Mesothelial cell of epicardium (in vitro differentiated cells): ENCODE data around the gene ANAPC5. TPM values are rescaled to one million over a fixed set of nuclear protein-coding genes. Genes with fewer than 3 reads are reported as not detected.
"Not testable (repeated sequence)": the region's sequence is repeated elsewhere in the genome, so short reads cannot be mapped to it uniquely, and the experiment has no call there.

Experiments
- DNase-seq, 2 experiments: peaks; one replicate each; pipeline ENCODE4 v3.0.0; 2021; ENCODE audit warnings: low spot score in 2 of 2; ENCODE audit not compliant: unreplicated experiment in 2 of 2
- H3K27ac Mint-ChIP-seq: 2 replicates; pipeline ENCODE4 v1.8.0; 2021; ENCODE audit warnings: mixed read lengths
- H3K27me3 Mint-ChIP-seq: 2 replicates; pipeline ENCODE4 v1.8.0; 2021; ENCODE audit warnings: low read depth, mixed read lengths
- H3K36me3 Mint-ChIP-seq: 2 replicates; pipeline ENCODE4 v1.8.0; 2021; ENCODE audit warnings: mixed read lengths
- H3K4me1 Mint-ChIP-seq: 2 replicates; pipeline ENCODE4 v1.8.0; 2021; ENCODE audit warnings: mixed read lengths
- H3K4me3 Mint-ChIP-seq: 2 replicates; pipeline ENCODE4 v1.8.0; 2021; ENCODE audit warnings: mild to moderate bottlenecking, moderate library complexity, mixed read lengths
- H3K9me3 Mint-ChIP-seq: 2 replicates; pipeline ENCODE4 v1.8.0; 2021; ENCODE audit warnings: mixed read lengths
- total RNA-seq: library from RNA; stranded (reverse); gene quantifications from 3 replicates; pipeline ENCODE4 v1.2.1, GENCODE V29; 2021
- TF ChIP-seq, protein P1 (sequence below): fragments of 200-600 bp; sonication (generic); IDR thresholded peaks from one replicate; pipeline ENCODE4 v1.5.0; 2021; ENCODE audit warnings: antibody characterized with exemption; ENCODE audit not compliant: unreplicated experiment

Gene ANAPC5
- total RNA-seq, 1 donor from 2014 or later = 117 TPM

DNA sequence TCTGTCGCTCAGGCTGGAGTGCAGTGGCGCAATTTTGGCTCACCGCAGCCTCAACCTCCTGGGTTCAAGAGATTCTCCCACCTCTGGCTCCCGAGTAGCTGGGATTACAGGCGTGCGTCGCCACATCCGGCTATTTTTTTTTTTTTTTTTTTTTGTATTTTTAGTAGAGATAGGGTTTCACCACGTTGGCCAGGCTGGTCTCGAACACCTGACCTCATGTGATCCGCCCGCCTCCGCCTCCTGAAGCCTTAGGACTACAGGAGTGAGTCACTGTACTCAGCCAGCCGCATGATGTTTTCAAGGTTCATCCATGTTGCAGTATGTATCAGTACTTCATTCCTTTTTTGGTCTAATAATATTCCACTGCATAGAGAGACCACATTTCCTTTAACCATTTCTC lies 45.3 kb upstream of the ANAPC5 start:
- Mint-ChIP-seq H3K9me3 (no peaks in the 10 kb centered on the region), H3K4me1 (peaks cover 31% of the 10 kb centered on the region), H3K4me3 (no peak overlapping the region), H3K27ac (no peak overlapping the region), H3K27me3 (no peaks in the 10 kb centered on the region), H3K36me3 (no peaks in the 10 kb centered on the region)
- DNase-seq = no peak
- TF ChIP-seq, protein P1, sequence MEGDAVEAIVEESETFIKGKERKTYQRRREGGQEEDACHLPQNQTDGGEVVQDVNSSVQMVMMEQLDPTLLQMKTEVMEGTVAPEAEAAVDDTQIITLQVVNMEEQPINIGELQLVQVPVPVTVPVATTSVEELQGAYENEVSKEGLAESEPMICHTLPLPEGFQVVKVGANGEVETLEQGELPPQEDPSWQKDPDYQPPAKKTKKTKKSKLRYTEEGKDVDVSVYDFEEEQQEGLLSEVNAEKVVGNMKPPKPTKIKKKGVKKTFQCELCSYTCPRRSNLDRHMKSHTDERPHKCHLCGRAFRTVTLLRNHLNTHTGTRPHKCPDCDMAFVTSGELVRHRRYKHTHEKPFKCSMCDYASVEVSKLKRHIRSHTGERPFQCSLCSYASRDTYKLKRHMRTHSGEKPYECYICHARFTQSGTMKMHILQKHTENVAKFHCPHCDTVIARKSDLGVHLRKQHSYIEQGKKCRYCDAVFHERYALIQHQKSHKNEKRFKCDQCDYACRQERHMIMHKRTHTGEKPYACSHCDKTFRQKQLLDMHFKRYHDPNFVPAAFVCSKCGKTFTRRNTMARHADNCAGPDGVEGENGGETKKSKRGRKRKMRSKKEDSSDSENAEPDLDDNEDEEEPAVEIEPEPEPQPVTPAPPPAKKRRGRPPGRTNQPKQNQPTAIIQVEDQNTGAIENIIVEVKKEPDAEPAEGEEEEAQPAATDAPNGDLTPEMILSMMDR = no peak

DNA sequence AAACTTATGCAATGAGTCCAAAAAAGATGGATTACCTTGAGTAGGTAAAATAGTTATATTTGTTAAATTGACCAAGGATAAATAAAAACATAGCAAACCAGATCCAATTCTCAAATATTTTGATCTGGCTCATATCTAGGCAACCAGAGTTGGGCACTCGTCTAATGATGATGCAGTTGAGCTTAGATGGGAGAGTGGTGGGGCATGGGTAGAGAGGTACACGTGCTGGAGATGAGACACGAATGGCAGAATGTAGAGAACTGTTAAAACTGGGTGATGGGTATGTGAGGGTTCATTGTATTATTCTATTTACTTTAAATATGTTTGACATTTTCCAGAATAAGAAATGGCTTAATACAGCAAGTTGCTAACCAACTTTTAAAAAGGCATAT lies 40.1 kb upstream of the ANAPC5 start:
- TF ChIP-seq, protein P1 = no peak

DNA sequence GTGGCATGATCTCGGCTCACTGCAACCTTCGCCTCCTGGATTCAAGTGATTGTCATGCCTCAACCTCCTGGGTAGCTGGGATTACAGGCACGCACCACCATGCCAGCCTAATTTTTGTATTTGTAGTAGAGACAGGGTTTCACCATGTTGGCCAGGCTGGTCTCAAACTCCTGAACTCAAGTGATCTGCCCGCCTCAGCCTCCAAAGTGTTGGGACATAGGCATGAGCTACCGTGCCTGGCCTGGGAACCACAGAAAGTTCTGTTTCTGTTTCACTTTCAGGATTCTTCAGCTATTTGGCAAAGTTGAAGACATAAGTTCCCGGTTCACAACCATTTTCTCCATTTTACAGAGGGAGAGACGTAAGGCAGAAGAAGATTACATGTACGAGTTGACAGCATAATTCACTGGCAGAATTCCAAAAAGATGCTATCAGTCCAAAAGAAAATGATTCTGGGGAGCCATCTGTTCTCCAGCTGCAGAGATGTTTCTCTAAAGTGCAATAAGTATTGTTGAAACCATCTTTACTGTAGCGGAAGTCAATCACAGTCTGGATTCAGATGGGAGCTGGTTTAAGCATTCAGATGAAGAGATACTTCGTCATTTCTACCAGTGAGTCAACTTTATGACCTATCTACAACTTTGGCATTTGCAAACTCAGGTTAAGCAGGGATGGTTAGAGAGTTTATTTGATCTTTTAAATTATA lies 39.6 kb upstream of the ANAPC5 start:
- Mint-ChIP-seq H3K27ac (peak overlapping the region; percentile 87), H3K9me3 (no peaks in the 10 kb centered on the region), H3K27me3 (no peaks in the 10 kb centered on the region), H3K4me1 (peaks cover 10% of the 10 kb centered on the region), H3K36me3 (no peaks in the 10 kb centered on the region), H3K4me3 (peak overlapping the region; percentile 25)
- DNase-seq = no peak
- TF ChIP-seq, protein P1 = no peak

More for the DNA sequence above, 40.1 kb upstream of the ANAPC5 start:
- no peaks in the 10 kb centered on the region for H3K36me3 Mint-ChIP-seq
- H3K9me3 Mint-ChIP-seq = no peaks in the 10 kb centered on the region
- peaks cover 10% of the 10 kb centered on the region for H3K4me1 Mint-ChIP-seq
- no peak overlapping the region for H3K27ac Mint-ChIP-seq
- H3K4me3 Mint-ChIP-seq = no peak overlapping the region
- DNase-seq = no peak
- H3K27me3 Mint-ChIP-seq = no peaks in the 10 kb centered on the region

DNA sequence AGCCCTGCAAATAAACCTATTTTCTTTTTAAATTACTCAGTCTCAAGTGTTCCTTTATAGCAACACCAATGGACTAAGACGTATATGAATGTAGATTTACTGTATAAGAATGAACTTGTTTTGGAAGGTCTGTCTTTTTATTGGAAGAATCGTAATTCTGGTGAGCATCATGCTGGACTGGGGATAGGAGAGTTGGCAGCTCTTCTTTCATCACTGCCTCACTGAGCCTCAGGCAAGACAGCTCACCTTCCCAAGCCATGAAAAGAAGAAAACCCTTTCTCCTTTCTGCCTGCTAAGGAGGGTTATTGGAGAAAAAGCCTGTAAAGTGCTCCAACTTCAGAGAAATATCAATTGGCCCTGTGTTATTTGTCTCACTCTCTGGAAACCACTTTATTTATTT lies 38.6 kb upstream of the ANAPC5 start:
- Mint-ChIP-seq H3K4me1 (peaks cover 10% of the 10 kb centered on the region), H3K27ac (peak overlapping the region; percentile 16), H3K4me3 (no peak overlapping the region), H3K36me3 (no peaks in the 10 kb centered on the region), H3K27me3 (no peaks in the 10 kb centered on the region), H3K9me3 (no peaks in the 10 kb centered on the region)
- DNase-seq = no peak
- TF ChIP-seq, protein P1 = no peak

DNA sequence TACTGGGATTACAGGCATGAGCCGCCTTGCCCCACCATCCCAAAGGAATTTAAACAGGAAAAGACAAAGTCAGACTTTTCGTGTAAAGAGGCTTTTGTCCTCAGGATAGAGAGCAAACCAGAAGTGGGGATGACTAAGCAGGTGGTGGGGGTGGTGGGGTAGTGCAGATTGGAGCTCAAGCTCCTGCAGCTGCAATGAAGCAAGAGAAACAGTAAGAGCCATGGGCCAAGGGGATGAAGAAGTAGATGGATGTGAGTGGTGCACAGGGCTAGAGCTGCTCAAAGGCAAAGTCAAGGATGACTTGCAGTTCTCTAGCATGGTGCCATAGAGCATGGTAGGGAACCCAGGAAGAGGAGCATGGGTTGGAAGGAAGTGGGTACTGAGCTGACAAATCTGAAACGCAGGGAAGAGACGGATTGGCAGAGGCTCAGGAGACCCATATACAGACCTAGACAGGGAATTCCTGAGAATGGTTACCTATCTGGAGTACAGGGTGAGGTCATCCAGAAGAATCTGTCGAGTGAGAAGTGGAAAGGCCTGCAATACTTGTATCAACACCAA lies 36.3 kb upstream of the ANAPC5 start:
- H3K36me3 Mint-ChIP-seq = no peaks in the 10 kb centered on the region
- H3K27me3 Mint-ChIP-seq = no peaks in the 10 kb centered on the region
- no peak for DNase-seq
- H3K4me1 Mint-ChIP-seq = peaks cover 13% of the 10 kb centered on the region
- no peaks in the 10 kb centered on the region for H3K9me3 Mint-ChIP-seq
- TF ChIP-seq, protein P1 = no peak
- no peak overlapping the region for H3K4me3 Mint-ChIP-seq
- H3K27ac Mint-ChIP-seq = no peak overlapping the region

DNA sequence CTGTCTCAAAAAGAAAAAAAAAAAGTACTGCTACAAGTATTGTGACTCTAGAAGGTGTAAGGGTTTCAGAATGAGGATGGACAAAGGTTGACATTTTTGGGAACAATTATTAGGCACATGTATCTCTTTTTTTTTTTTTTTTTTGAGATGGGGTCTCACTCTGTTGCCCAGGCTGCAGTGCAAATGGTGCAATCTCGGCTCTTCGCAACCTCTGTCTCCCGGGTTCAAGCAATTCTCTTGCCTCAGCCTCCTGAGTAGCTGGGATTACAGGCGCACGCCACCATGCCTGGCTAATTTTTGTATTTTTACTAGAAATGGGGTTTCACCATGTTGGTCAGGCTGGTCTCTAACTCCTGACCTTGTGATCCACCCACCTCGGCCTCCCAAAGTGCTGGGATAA lies 32.7 kb upstream of the ANAPC5 start:
- not testable (repeated sequence) for H3K9me3 Mint-ChIP-seq, H3K36me3 Mint-ChIP-seq, H3K4me1 Mint-ChIP-seq, DNase-seq, H3K27me3 Mint-ChIP-seq, H3K4me3 Mint-ChIP-seq, H3K27ac Mint-ChIP-seq
